ENCODE data around the gene RRP7A. TPM values are rescaled to one million over a fixed set of nuclear protein-coding genes. Genes with fewer than 3 reads are reported as not detected.
A peak's percentile ranks its signal among the peaks of the same experiment; 100 is the strongest.

Gene RRP7A
- total RNA-seq, 8 experiments from 2014 or later, result 15.1 to 43.7 (median 29.1) TPM

GRCh38 chr22:42473484-42474193 lies 46.0 kb downstream of the RRP7A start:
- 40 to 100% (median 73%) methylated on average over 1 to 4 of the region's 5 CpGs for WGBS, 10 experiments
- Histone ChIP-seq H3K4me1 (replicated peaks in 1 of 2) (no peaks in the 10 kb centered on the region), H3K27ac (no peak overlapping the region), H3K4me3 (no peak overlapping the region)
- in situ Hi-C loops (cut with MboI; ENCODE audit: low pct_unique_long_range_greater_than_20kb in 2 of 9, low sequenced_read_pairs in 9 of 9, unreplicated experiment in 9 of 9), result loop anchor here in 2 of 9 experiments (25.0 kb wide), 2 partner anchors 486 to 511 kb away; partner anchors contain the start of genes SEPTIN3 (in 1 of the 2), SMIM45 (in 1 of the 2) and WBP2NL (in 1 of the 2)
- ATAC-seq (replicated peaks in 6 of 8), result peak; percentile 67 to 96 (median 82)

GRCh38 chr22:42472671-42473070 lies 46.9 kb downstream of the RRP7A start:
- Histone ChIP-seq H3K4me3 (no peak overlapping the region), H3K4me1 (replicated peaks in 1 of 2) (no peaks in the 10 kb centered on the region), H3K27ac (no peak overlapping the region)
- no peak for ATAC-seq (replicated peaks in 6 of 8)
- 48 to 97% (median 85%) methylated on average over 1 to 7 of the region's 8 CpGs; no CpG with 5 or more reads in 4 of the 10 experiments for WGBS, 10 experiments
- in situ Hi-C loops (cut with MboI; ENCODE audit: low pct_unique_long_range_greater_than_20kb in 2 of 9, low sequenced_read_pairs in 9 of 9, unreplicated experiment in 9 of 9), result loop anchor here in 2 of 9 experiments (25.0 kb wide), 2 partner anchors 485 to 510 kb away; partner anchors contain the start of genes SEPTIN3 (in 1 of the 2), SMIM45 (in 1 of the 2) and WBP2NL (in 1 of the 2)

- in situ Hi-C loops (cut with MboI; ENCODE audit: low pct_unique_long_range_greater_than_20kb in 2 of 9, low sequenced_read_pairs in 9 of 9, unreplicated experiment in 9 of 9), result loop anchor here in 2 of 9 experiments (25.0 kb wide), 2 partner anchors 484 to 509 kb away; partner anchors contain the start of genes SEPTIN3 (in 1 of the 2), SMIM45 (in 1 of the 2) and WBP2NL (in 1 of the 2)
- WGBS, 10 experiments, result 60 to 100% (median 78%) methylated on average over 1 of the region's 1 CpG; no CpG with 5 or more reads in 7 of the 10 experiments
- H3K27ac ChIP-seq, result no peak overlapping the region
- H3K4me3 ChIP-seq, result no peak overlapping the region
- ATAC-seq (replicated peaks in 6 of 8), result no peak
- no peaks in the 10 kb centered on the region for H3K4me1 ChIP-seq (replicated peaks in 1 of 2)
Observed at GRCh38 chr22:42471441-42471840, 48.2 kb downstream of the RRP7A start.

GRCh38 chr22:42470366-42471082 lies 49.1 kb downstream of the RRP7A start:
- no peaks in the 10 kb centered on the region for H3K4me1 ChIP-seq (replicated peaks in 1 of 2)
- 0 to 65% (median 40%) methylated on average over 1 to 4 of the region's 4 CpGs for WGBS, 10 experiments
- no peak overlapping the region for H3K4me3 ChIP-seq
- no peak overlapping the region for H3K27ac ChIP-seq
- in situ Hi-C loops (cut with MboI; ENCODE audit: low pct_unique_long_range_greater_than_20kb in 2 of 9, low sequenced_read_pairs in 9 of 9, unreplicated experiment in 9 of 9), result loop anchor here in 2 of 9 experiments (25.0 kb wide), 2 partner anchors 483 to 508 kb away; partner anchors contain the start of genes SEPTIN3 (in 1 of the 2), SMIM45 (in 1 of the 2) and WBP2NL (in 1 of the 2)
- ATAC-seq (replicated peaks in 6 of 8), result no peak

- Histone ChIP-seq H3K4me3 (no peak overlapping the region), H3K27ac (no peak overlapping the region), H3K4me1 (replicated peaks in 1 of 2) (no peaks in the 10 kb centered on the region)
- in situ Hi-C loops (cut with MboI; ENCODE audit: low pct_unique_long_range_greater_than_20kb in 2 of 9, low sequenced_read_pairs in 9 of 9, unreplicated experiment in 9 of 9), result loop anchor here in 2 of 9 experiments (25.0 kb wide), 2 partner anchors 482 to 507 kb away; partner anchors contain the start of genes SEPTIN3 (in 1 of the 2), SMIM45 (in 1 of the 2) and WBP2NL (in 1 of the 2)
- 20 to 100% (median 60%) methylated on average over 1 of the region's 2 CpGs; no CpG with 5 or more reads in 5 of the 10 experiments for WGBS, 10 experiments
- ATAC-seq (replicated peaks in 6 of 8), result peak in 4 of 8 experiments; percentile 42 to 76 (median 66)
Observed at GRCh38 chr22:42468841-42469240, 50.8 kb downstream of the RRP7A start.

GRCh38 chr22:42462016-42462415 lies 57.6 kb downstream of the RRP7A start:
- in situ Hi-C loops (cut with MboI; ENCODE audit: low pct_unique_long_range_greater_than_20kb in 2 of 9, low sequenced_read_pairs in 9 of 9, unreplicated experiment in 9 of 9), result loop anchor here in 2 of 9 experiments (25.0 kb wide), 2 partner anchors 475 to 500 kb away; partner anchors contain the start of genes SEPTIN3 (in 1 of the 2), SMIM45 (in 1 of the 2) and WBP2NL (in 1 of the 2)
- 0 to 40% (median 0%) methylated on average over 1 of the region's 1 CpG; no CpG with 5 or more reads in 4 of the 10 experiments for WGBS, 10 experiments
- H3K4me3 ChIP-seq, result no peak overlapping the region
- no peak overlapping the region for H3K27ac ChIP-seq
- peaks cover 9 to 11% of the 10 kb centered on the region in 2 donors for H3K4me1 ChIP-seq (replicated peaks in 1 of 2)
- ATAC-seq (replicated peaks in 6 of 8), result peak in 1 of 8 experiments; percentile 33

GRCh38 chr22:42461511-42461910 lies 58.1 kb downstream of the RRP7A start:
- 0 to 92% (median 32%) methylated on average over 1 to 3 of the region's 3 CpGs; no CpG with 5 or more reads in 3 of the 10 experiments for WGBS, 10 experiments
- no peak for ATAC-seq (replicated peaks in 6 of 8)
- H3K27ac ChIP-seq, result no peak overlapping the region
- peaks cover 9 to 11% of the 10 kb centered on the region in 2 donors for H3K4me1 ChIP-seq (replicated peaks in 1 of 2)
- in situ Hi-C loops (cut with MboI; ENCODE audit: low pct_unique_long_range_greater_than_20kb in 2 of 9, low sequenced_read_pairs in 9 of 9, unreplicated experiment in 9 of 9), result loop anchor here in 2 of 9 experiments (25.0 kb wide), 2 partner anchors 474 to 499 kb away; partner anchors contain the start of genes SEPTIN3 (in 1 of the 2), SMIM45 (in 1 of the 2) and WBP2NL (in 1 of the 2)
- H3K4me3 ChIP-seq, result no peak overlapping the region

Other genes starting within 250 kb of the RRP7A start
- gene TCF20, start 249.1 kb downstream of the RRP7A start, total RNA-seq, result 10 to 100 TPM; 27.1 to 46.3 (median 42.1) TPM
- gene NFAM1, start 87.4 kb downstream of the RRP7A start, total RNA-seq, result 1 to 10 TPM in 2 of 8 experiments, under 1 TPM in 6; 0.16 to 1.1 (median 0.54) TPM
- gene SERHL2, start 34.2 kb upstream of the RRP7A start, total RNA-seq, result 1 to 10 TPM in 6 of 8 experiments, under 1 TPM in 2; 0.54 to 3.0 (median 1.9) TPM
- 10 to 100 TPM; 35.5 to 63.0 (median 54.1) TPM for gene POLDIP3, start 95.1 kb upstream of the RRP7A start, total RNA-seq
- gene ATP5MGL, start 120.8 kb upstream of the RRP7A start, total RNA-seq, result under 1 TPM in 2 of 8 experiments, not detected in 6; 0.58 to 0.84 TPM
- gene CYB5R3, start 129.6 kb upstream of the RRP7A start, total RNA-seq, result 10 to 100 TPM; 19.7 to 89.0 (median 54.0) TPM
- 10 to 100 TPM in 1 of 8 experiments, 1 to 10 TPM in 4, under 1 TPM in 3; 0.09 to 15.0 (median 1.2) TPM for gene A4GALT, start 201.1 kb upstream of the RRP7A start, total RNA-seq

Data from motor neuron (in vitro differentiated cells).